Measurements from ENCODE around the gene TDRD10.

GRCh38 chr1:154479764-154480421, 22.1 kb upstream of the TDRD10 start:
- TF ChIP-seq CTCF (IDR thresholded peaks at IDR 0.05) (peak; percentile 94), POLR2A (IDR thresholded peaks at IDR 0.05; ENCODE audit: low read length) (no peak), BCL3 (IDR thresholded peaks at IDR 0.05) (no peak), NR3C1 (IDR thresholded peaks at IDR 0.05) (no peak), FOSL2 (IDR thresholded peaks at IDR 0.05) (no peak), FOSL2 (CRISPR knock-in tag; IDR thresholded peaks at IDR 0.05) (no peak), HMGXB4 (CRISPR knock-in tag; IDR thresholded peaks at IDR 0.05; ENCODE audit: borderline replicate concordance) (no peak)

Measured in A549 (cell line).